GM21576 (cell line): Measurements from ENCODE around the gene SEMG1.

Source experiments
- ATAC-seq: cut with Tn5 transposase; IDR thresholded peaks from one replicate; pipeline ENCODE4 v1.9.1; 2021; ENCODE audit warnings: mild to moderate bottlenecking, moderate library complexity; ENCODE audit not compliant: unreplicated experiment

SEMG1 gene

DNA sequence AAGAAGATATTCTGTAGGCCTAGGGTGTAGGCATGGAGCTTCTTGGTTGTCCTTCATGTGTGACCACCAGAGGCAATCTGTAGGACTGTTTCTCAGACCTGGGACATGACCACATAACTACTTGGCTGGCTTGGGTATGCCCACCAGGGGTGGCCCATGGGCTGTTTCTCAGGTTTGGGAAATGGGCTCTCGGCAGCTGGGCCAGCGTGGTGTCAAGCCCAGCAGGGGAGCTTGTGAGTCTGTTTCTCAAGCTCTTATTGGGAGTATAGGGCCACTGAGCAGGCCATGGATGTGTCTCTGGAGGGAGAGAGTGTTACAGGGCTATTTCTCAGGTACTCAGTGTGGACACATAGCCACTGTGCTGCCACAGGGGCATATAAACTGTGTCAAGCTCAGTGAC, 11.8 kb downstream of the SEMG1 start:
- no peak for ATAC-seq

- no peak for ATAC-seq
These were observed 14.2 kb downstream of the SEMG1 start, which contains the start of gene SEMG2 for GRCh38 chr20:45221076-45221475. Gene SEMG2 (plus strand): TSS chr20:45221373. CDS start chr20:45221390, 17 bp downstream.

DNA sequence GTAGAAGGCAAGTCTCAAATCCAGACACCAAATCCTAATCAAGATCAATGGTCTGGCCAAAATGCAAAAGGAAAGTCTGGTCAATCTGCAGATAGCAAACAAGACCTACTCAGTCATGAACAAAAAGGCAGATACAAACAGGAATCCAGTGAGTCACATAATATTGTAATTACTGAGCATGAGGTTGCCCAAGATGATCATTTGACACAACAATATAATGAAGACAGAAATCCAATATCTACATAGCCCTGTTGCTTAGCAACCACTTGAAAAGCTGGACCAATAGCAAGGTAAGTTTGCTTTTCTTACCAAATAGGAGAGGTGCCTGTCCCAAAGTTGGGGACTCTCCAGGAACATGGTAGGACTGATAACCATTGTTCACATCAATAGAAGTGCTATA, 16.3 kb downstream of the SEMG1 start:
- ATAC-seq = no peak

DNA sequence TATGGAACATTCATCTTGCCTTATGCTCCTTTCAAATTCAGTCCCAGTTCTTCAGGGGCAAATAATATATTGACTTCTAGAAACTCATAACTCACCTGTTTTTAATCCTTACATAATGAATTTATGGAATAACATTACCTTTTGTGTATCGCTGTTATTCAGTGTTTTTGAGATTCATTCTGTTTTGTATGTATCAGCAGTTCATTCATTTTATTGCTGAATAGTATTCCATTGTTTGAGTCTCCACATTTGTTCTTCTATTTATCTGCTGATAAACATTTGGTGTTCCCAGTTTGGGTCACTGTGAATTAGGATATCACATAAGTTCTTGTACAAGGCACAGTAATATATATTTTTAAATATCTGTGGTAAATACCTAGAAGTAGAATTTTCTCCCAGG, 19.5 kb downstream of the SEMG1 start:
- ATAC-seq = no peak

- ATAC-seq = no peak
These were observed 22.6 kb downstream of the SEMG1 start for GRCh38 chr20:45229264-45230056.

GRCh38 chr20:45230631-45231030, 23.8 kb downstream of the SEMG1 start:
- no peak for ATAC-seq

- ATAC-seq = no peak
These were observed 29.2 kb downstream of the SEMG1 start for GRCh38 chr20:45235995-45236394.

GRCh38 chr20:45238139-45238538, 31.3 kb downstream of the SEMG1 start:
- no peak for ATAC-seq

DNA sequence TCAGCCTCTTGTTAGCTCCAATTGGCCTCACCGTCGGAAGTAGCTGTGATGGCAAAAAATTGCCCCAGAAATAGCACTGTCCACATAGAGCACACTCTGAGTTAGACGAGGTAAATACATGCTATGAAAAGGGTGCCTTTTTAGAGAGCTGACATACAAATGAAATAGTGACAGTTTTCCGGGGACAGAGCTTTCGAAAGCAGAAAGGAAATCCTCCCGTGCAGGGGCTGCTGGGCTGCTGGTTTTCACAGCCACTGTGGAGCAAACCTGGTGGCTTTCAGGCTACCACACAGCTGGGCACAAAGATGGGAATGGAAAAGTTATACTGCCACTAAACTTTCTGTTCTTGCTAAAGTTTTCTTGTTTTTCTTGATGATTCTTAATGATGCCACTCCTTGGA, 39.3 kb downstream of the SEMG1 start:
- ATAC-seq = no peak

DNA sequence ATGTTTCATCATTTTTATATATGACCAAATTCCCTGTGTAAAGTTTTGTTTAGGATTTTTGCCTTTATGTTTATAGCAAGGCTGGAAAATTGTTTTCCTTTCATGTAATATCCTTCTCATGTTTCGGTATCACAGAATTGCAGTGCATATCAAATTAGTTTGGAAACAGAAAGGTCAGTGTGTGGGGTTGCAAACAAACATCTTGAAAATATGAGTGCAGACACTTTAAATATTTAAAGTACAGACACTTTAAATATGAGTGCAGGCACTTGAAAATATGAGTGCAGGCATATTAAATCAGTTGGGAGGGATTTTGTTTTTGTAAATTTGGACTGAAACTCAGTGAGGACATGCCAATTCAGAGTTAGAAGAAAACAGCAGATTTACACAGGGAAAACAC, 41.0 kb downstream of the SEMG1 start:
- no peak for ATAC-seq

- no peak for ATAC-seq
These were observed 41.8 kb downstream of the SEMG1 start for GRCh38 chr20:45248609-45249008.

DNA sequence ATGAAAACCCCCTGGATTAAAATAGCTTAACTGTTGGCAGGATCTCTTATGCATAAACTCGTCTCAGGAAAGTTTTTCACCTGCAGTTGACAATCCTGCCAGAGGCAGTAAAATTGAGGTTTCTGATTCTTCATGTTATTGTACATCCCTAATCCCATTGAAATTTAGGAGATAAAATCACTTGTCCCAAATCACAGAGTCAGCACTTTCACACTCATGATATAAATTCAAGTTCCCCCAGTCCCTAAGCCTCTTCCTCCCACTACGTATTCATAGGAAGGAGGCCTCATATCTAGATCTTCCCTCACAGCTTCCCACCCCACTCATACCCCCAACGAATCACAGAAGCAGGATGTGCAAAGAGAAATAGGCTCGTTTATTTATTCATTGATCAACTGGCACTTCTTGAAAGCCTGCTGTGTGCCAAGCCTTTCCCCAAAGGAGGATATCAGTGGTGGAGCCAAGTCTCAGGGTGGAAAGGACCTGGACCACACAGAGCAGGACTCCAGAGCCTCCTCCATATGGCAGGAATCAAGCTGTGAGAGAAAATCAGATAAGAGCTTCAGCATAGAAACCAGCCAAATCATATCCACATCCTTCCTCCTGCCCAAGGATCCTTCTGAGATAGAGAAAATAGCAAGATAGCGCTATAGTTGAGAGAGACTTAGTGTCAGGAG, 45.2 kb downstream of the SEMG1 start:
- no peak for ATAC-seq

DNA sequence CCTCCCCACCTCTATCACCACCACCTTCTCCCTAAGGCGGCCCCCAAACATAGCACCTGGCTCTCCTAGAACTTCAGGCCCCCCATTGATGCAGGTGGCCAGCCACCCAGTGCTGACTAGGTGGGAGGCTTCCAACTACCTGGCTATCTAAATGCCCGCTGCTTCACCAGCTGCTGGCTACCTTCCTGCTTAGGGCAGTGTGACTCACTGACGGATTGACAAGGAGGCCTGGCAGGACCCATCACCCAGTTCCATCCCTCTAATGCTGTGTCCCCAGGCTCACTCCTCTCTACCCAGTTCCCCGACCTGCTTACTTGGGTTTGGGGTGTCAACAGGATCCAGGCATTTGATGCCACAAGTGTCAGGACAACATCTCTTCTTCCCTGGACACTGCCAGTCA, 46.4 kb downstream of the SEMG1 start:
- no peak for ATAC-seq

- no peak for ATAC-seq
These were observed 47.8 kb downstream of the SEMG1 start, which contains the start of gene SLPI for GRCh38 chr20:45254383-45255262. Gene SLPI (minus strand): TSS chr20:45254564. CDS start chr20:45254543, 21 bp downstream.

DNA sequence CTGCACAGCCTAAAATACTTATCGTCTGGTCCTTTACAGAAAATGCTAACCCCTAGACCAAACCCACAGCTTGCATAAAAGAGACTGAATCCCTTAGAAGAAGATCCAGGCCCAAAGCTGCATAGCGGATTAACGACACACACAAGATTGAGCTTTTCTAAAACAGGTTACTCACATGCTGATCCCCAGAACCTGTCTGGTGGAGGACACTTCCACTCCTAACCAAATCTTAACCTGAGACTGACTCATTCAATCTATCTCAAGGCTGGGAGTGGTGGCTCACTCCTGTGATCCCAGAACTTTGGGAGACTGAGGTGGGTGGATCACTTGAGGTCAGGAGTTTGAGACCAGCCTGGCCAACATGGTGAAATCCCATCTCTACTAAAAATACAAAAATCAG, 50.3 kb downstream of the SEMG1 start:
- ATAC-seq = no peak

GRCh38 chr20:45257711-45258110, 50.9 kb downstream of the SEMG1 start:
- ATAC-seq = no peak

GRCh38 chr20:45258259-45258658, 51.4 kb downstream of the SEMG1 start:
- ATAC-seq = no peak

- no peak for ATAC-seq
These were observed 51.8 kb downstream of the SEMG1 start for GRCh38 chr20:45258664-45259063.
